Liver (tissue), 9 donors: Measurements from ENCODE around the gene CAMK1D. TPM values are rescaled to one million over a fixed set of nuclear protein-coding genes. Genes with fewer than 3 reads are reported as not detected.
A peak's percentile ranks its signal among the peaks of the same experiment; 100 is the strongest.

Experiments
- DNase-seq: peaks from one replicate; pipeline ENCODE4 v3.0.0-alpha.2; 2017; ENCODE audit warnings: low spot score
- H3K27ac ChIP-seq, 2 donors: one replicate each; pipeline ENCODE4 v1.7.0; 2013; ENCODE audit warnings: inconsistent platforms in 2 of 2, low read length in 2 of 2, control low read depth in 1 of 2, low read depth in 1 of 2, mild to moderate bottlenecking in 1 of 2
- H3K27me3 ChIP-seq, 4 donors: one replicate each; pipeline versions ENCODE4 v1.6.1 to v1.7.0; 2013; ENCODE audit warnings: low read length in 3 of 4, inconsistent platforms in 1 of 4, mild to moderate bottlenecking in 1 of 4, moderate library complexity in 1 of 4; ENCODE audit not compliant: control insufficient read depth in 4 of 4, insufficient read depth in 4 of 4
- H3K36me3 ChIP-seq, 4 donors: one replicate each; pipeline versions ENCODE4 v1.6.1 to v1.7.0; 2013; ENCODE audit warnings: low read length in 3 of 4, mild to moderate bottlenecking in 3 of 4, low read depth in 1 of 4, moderate library complexity in 1 of 4; ENCODE audit not compliant: control insufficient read depth in 4 of 4, insufficient read depth in 3 of 4
- H3K4me1 ChIP-seq, 4 donors: one replicate each; pipeline versions ENCODE4 v1.6.1 to v1.7.0; 2013; ENCODE audit warnings: low read length in 3 of 4, mild to moderate bottlenecking in 3 of 4, moderate library complexity in 1 of 4; ENCODE audit not compliant: control insufficient read depth in 4 of 4, insufficient read depth in 4 of 4
- H3K4me3 ChIP-seq, 3 donors: one replicate each; pipeline versions ENCODE4 v1.6.1 to v1.7.0; 2013; ENCODE audit warnings: low read length in 3 of 3, control low read depth in 1 of 3, low read depth in 1 of 3, mild to moderate bottlenecking in 1 of 3
- H3K9ac ChIP-seq, 2 donors: one replicate each; pipeline ENCODE4 v1.7.0; 2013; ENCODE audit warnings: low read length in 2 of 2, mild to moderate bottlenecking in 2 of 2, moderate library complexity in 2 of 2, control low read depth in 1 of 2, low read depth in 1 of 2
- H3K9me3 ChIP-seq, 4 donors: one replicate each; pipeline versions ENCODE4 v1.6.1 to v1.7.0; 2013; ENCODE audit warnings: low read length in 3 of 4; ENCODE audit not compliant: control insufficient read depth in 4 of 4
- CTCF ChIP-seq: fragments of 150-350 bp; IDR thresholded peaks from 2 replicates; pipeline ENCODE4 v1.5.1; 2017; ENCODE audit warnings: improper control_type of control experiment, low read depth, low read length; ENCODE audit not compliant: missing input control
- EGR1 ChIP-seq, 2 donors: IDR thresholded peaks; 2 replicates each; pipeline ENCODE4 v1.6.1; 2016 to 2018; ENCODE audit warnings: antibody characterized with exemption in 2 of 2, low read depth in 2 of 2
- FOXA1 ChIP-seq: IDR thresholded peaks from 2 replicates; pipeline ENCODE4 v1.6.1; 2016; ENCODE audit warnings: antibody characterized with exemption
- FOXA2 ChIP-seq: IDR thresholded peaks from 2 replicates; pipeline ENCODE4 v1.6.1; 2016; ENCODE audit warnings: antibody characterized with exemption
- GABPA ChIP-seq, 2 donors: IDR thresholded peaks in 1 of 2; conservative IDR thresholded peaks in 1 of 2; 2 replicates each; pipeline ENCODE4 v1.6.1; 2016; ENCODE audit warnings: antibody characterized with exemption in 2 of 2, mild to moderate bottlenecking in 1 of 2, moderate library complexity in 1 of 2
- HNF4A ChIP-seq, 2 donors: conservative IDR thresholded peaks; 2 replicates each; pipeline ENCODE4 v1.6.1; 2016; ENCODE audit warnings: antibody characterized with exemption in 2 of 2, mild to moderate bottlenecking in 2 of 2
- HNF4G ChIP-seq: IDR thresholded peaks from 2 replicates; pipeline ENCODE4 v1.6.1; 2016; ENCODE audit warnings: antibody characterized with exemption
- JUND ChIP-seq, 2 donors: IDR thresholded peaks; 2 replicates each; pipeline ENCODE4 v1.6.1; 2016; ENCODE audit warnings: antibody characterized with exemption in 2 of 2
- NR2F2 ChIP-seq: IDR thresholded peaks from 2 replicates; pipeline ENCODE4 v1.6.1; 2016; ENCODE audit warnings: antibody characterized with exemption
- RAD21 ChIP-seq, 2 donors: IDR thresholded peaks; 2 replicates each; pipeline ENCODE4 v1.6.1; 2016; ENCODE audit warnings: antibody characterized with exemption in 2 of 2, mild to moderate bottlenecking in 2 of 2
- RXRA ChIP-seq, 2 donors: IDR thresholded peaks; 2 replicates each; pipeline ENCODE4 v1.6.1; 2017 to 2018; ENCODE audit warnings: antibody characterized with exemption in 2 of 2, mild to moderate bottlenecking in 1 of 2
- SP1 ChIP-seq: IDR thresholded peaks from 2 replicates; pipeline ENCODE4 v1.6.1; 2018; ENCODE audit warnings: antibody characterized with exemption, mild to moderate bottlenecking
- TAF1 ChIP-seq: conservative IDR thresholded peaks from 2 replicates; pipeline ENCODE4 v1.6.1; 2016; ENCODE audit warnings: antibody characterized with exemption, mild to moderate bottlenecking
- YY1 ChIP-seq: IDR thresholded peaks from 2 replicates; pipeline ENCODE4 v1.6.1; 2016; ENCODE audit warnings: antibody characterized with exemption, mild to moderate bottlenecking
- WGBS: extraction: QIAGEN DNeasy Blood & Tissue Kit; methylation state at CpG from one replicate; pipeline ENCODE4 v1.1.7; 2013; 5-methylcytosine and 5-hydroxymethylcytosine counted together
- polyA plus RNA-seq, 2 donors: library from polyadenylated mRNA; stranded (reverse) in 1 of 2; unstranded in 1 of 2; fragments of 200-250 nt in 1 of 2; fragments of >200 nt in 1 of 2; fragmentation: Nextera tagmentation in 1 of 2; extraction: Ambion mirVana in 1 of 2; gene quantifications; one replicate each; pipeline versions ENCODE4 v1.2.1 to v1.2.3, GENCODE V29; 2013 to 2015
- total RNA-seq, 2 donors: library from RNA; depleted of rRNA; stranded (reverse); fragments of >200 nt; gene quantifications; one replicate each; pipeline ENCODE4 v1.2.3, GENCODE V29; 2014
- TF ChIP-seq, protein P1 (sequence below): IDR thresholded peaks from 2 replicates; pipeline ENCODE4 v1.6.1; 2016; ENCODE audit warnings: antibody characterized with exemption, mild to moderate bottlenecking
- TF ChIP-seq, protein P2 (sequence below): IDR thresholded peaks from 2 replicates; pipeline ENCODE4 v1.6.1; 2016; ENCODE audit warnings: antibody characterized with exemption
- TF ChIP-seq, protein P3 (sequence below): IDR thresholded peaks from 2 replicates; pipeline ENCODE4 v1.6.1; 2016; ENCODE audit warnings: antibody characterized with exemption
- TF ChIP-seq, protein P4 (sequence below): IDR thresholded peaks from 2 replicates; pipeline ENCODE4 v1.6.1; 2016; ENCODE audit warnings: antibody characterized with exemption
- donor health status: healthy.
- donor health status: healthy.
- donor health status: healthy.
- donor health status: healthy.
- donor health status: healthy.

CAMK1D gene
- total and polyA plus RNA-seq, 4 donors = 2.7 to 10.1 (median 4.2) TPM

DNA sequence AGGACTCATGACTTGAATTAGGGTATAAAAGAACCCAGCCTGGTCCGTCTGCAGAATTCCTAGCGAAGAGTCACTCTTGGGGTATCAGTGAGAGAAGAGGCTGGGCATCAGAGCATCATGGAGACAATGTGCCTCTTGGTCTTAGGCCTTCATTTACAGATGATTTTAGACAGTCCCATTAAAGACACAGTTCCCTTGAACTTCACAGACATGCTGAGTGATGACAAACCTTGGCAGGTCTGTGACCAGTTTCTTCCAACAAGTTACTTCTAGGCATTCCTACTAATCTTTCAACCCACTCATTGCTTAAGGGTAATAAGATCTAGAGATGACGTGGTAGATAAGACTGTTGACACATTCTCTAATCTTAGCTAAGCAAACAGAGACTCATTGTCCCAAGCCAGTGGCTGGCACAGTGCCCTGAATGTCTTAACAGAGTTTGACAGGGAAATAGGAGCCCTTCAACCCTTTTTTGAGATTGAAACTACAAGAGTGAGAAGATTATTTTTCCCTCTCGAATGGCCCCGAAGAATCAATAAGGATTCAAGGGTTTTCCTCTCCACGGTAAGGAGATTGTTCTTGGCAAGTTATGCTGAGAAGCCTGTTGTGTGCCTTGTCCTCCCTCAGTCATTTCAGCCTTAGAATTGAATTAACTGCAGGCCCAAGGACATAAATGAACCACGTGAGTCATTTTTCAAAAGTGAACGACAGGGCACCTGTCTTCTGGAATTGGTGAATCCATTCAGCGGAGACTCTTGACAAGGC lies 371.1 kb downstream of the CAMK1D start (continued):
- TF ChIP-seq RAD21 (IDR thresholded peaks at IDR 0.05) (peak in 1 of 2 donors; percentile 30), JUND (IDR thresholded peaks at IDR 0.05) (peak; percentile 79 to 89), HNF4A (conservative IDR thresholded peaks at IDR 0.05) (peak; percentile 61 to 66), FOXA1 (peak; percentile 70)

GRCh38 chr10:12721334-12721733 lies 372.0 kb downstream of the CAMK1D start:
- no peaks in the 10 kb centered on the region for H3K36me3 ChIP-seq

More at GRCh38 chr10:12721334-12721733, 372.0 kb downstream of the CAMK1D start:
- TF ChIP-seq HNF4G = no peak
- TF ChIP-seq, protein P1, sequence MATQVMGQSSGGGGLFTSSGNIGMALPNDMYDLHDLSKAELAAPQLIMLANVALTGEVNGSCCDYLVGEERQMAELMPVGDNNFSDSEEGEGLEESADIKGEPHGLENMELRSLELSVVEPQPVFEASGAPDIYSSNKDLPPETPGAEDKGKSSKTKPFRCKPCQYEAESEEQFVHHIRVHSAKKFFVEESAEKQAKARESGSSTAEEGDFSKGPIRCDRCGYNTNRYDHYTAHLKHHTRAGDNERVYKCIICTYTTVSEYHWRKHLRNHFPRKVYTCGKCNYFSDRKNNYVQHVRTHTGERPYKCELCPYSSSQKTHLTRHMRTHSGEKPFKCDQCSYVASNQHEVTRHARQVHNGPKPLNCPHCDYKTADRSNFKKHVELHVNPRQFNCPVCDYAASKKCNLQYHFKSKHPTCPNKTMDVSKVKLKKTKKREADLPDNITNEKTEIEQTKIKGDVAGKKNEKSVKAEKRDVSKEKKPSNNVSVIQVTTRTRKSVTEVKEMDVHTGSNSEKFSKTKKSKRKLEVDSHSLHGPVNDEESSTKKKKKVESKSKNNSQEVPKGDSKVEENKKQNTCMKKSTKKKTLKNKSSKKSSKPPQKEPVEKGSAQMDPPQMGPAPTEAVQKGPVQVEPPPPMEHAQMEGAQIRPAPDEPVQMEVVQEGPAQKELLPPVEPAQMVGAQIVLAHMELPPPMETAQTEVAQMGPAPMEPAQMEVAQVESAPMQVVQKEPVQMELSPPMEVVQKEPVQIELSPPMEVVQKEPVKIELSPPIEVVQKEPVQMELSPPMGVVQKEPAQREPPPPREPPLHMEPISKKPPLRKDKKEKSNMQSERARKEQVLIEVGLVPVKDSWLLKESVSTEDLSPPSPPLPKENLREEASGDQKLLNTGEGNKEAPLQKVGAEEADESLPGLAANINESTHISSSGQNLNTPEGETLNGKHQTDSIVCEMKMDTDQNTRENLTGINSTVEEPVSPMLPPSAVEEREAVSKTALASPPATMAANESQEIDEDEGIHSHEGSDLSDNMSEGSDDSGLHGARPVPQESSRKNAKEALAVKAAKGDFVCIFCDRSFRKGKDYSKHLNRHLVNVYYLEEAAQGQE = no peak
- TF ChIP-seq, protein P2, sequence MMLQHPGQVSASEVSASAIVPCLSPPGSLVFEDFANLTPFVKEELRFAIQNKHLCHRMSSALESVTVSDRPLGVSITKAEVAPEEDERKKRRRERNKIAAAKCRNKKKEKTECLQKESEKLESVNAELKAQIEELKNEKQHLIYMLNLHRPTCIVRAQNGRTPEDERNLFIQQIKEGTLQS = no peak
- TF ChIP-seq EGR1 (IDR thresholded peaks at IDR 0.05; ENCODE audit: low read depth in 2 of 2) = no peak
- TF ChIP-seq SP1 = no peak
- no peak for TF ChIP-seq HNF4A (conservative IDR thresholded peaks at IDR 0.05)
- no peak for TF ChIP-seq NR2F2
- TF ChIP-seq, protein P3, sequence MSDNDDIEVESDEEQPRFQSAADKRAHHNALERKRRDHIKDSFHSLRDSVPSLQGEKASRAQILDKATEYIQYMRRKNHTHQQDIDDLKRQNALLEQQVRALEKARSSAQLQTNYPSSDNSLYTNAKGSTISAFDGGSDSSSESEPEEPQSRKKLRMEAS = no peak
- no peak for TF ChIP-seq FOXA2
- TF ChIP-seq JUND (IDR thresholded peaks at IDR 0.05) = no peak
- TF ChIP-seq TAF1 = no peak
- TF ChIP-seq YY1 = no peak
- TF ChIP-seq, protein P4, sequence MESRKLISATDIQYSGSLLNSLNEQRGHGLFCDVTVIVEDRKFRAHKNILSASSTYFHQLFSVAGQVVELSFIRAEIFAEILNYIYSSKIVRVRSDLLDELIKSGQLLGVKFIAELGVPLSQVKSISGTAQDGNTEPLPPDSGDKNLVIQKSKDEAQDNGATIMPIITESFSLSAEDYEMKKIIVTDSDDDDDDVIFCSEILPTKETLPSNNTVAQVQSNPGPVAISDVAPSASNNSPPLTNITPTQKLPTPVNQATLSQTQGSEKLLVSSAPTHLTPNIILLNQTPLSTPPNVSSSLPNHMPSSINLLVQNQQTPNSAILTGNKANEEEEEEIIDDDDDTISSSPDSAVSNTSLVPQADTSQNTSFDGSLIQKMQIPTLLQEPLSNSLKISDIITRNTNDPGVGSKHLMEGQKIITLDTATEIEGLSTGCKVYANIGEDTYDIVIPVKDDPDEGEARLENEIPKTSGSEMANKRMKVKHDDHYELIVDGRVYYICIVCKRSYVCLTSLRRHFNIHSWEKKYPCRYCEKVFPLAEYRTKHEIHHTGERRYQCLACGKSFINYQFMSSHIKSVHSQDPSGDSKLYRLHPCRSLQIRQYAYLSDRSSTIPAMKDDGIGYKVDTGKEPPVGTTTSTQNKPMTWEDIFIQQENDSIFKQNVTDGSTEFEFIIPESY = no peak
- TF ChIP-seq RXRA (IDR thresholded peaks at IDR 0.05) = no peak
- no peak for TF ChIP-seq GABPA (IDR thresholded peaks at IDR 0.05 in 1 of 2, conservative IDR thresholded peaks at IDR 0.05 in 1 of 2)
- no peak for TF ChIP-seq CTCF
- TF ChIP-seq FOXA1 = no peak
- no peak for TF ChIP-seq RAD21 (IDR thresholded peaks at IDR 0.05)
- Histone ChIP-seq H3K4me3 (no peak overlapping the region), H3K9me3 (no peaks in the 10 kb centered on the region), H3K27me3 (no peaks in the 10 kb centered on the region), H3K4me1 (peaks cover 3 to 21% (median 16%) of the 10 kb centered on the region in 4 donors), H3K27ac (no peak overlapping the region), H3K9ac (no peak overlapping the region)
- no peak for DNase-seq
- WGBS = 96% methylated on average over 3 of the region's 3 CpGs
